Activated T-cell treated with anti-CD3 and anti-CD28 coated beads, Interleukin-2, amount 50 U/mL, for 72 hours (primary cell): Measurements from ENCODE around the gene UACA. TPM values are rescaled to one million over a fixed set of nuclear protein-coding genes. Genes with fewer than 3 reads are reported as not detected.

Experiments used
- ATAC-seq, 2 donors: fragments of 150-1000 bp; cut with Tn5 transposase; replicated peaks in 1 of 2; 2 replicates each; pipeline ENCODE4 v1.10.0; 2021; ENCODE audit warnings: moderate library complexity in 2 of 2, mild to moderate bottlenecking in 1 of 2
- DNase-seq, 2 donors: peaks; one replicate each; pipeline ENCODE4 v3.0.0; 2021 to 2022; ENCODE audit warnings: mixed read lengths in 1 of 2
- H3K27ac Mint-ChIP-seq: one replicate; pipeline ENCODE4 v1.8.0; 2022; ENCODE audit warnings: mild to moderate bottlenecking, moderate library complexity, mixed read lengths
- H3K27me3 Mint-ChIP-seq: one replicate; pipeline ENCODE4 v1.8.0; 2022; ENCODE audit warnings: low read depth, mixed read lengths
- H3K36me3 Mint-ChIP-seq, 2 donors: one replicate each; pipeline ENCODE4 v1.8.0; 2022; ENCODE audit warnings: mixed read lengths in 2 of 2, mild to moderate bottlenecking in 1 of 2; ENCODE audit not compliant: insufficient read depth in 2 of 2
- H3K4me1 Mint-ChIP-seq: one replicate; pipeline ENCODE4 v1.8.0; 2022; ENCODE audit warnings: low read depth, mixed read lengths
- H3K4me3 Mint-ChIP-seq, 2 donors: one replicate each; pipeline ENCODE4 v1.8.0; 2022; ENCODE audit warnings: mild to moderate bottlenecking in 2 of 2, mixed read lengths in 2 of 2, moderate library complexity in 2 of 2
- H3K9me3 Mint-ChIP-seq, 2 donors: one replicate each; pipeline ENCODE4 v1.8.0; 2022; ENCODE audit warnings: mixed read lengths in 2 of 2
- total RNA-seq, 2 donors: library from RNA; stranded (reverse); gene quantifications; one replicate each; pipeline ENCODE4 v1.2.3, GENCODE V29; 2022

Gene UACA
- total RNA-seq, 2 donors from 2014 or later, result 1.9 to 2.0 TPM

GRCh38 chr15:70726753-70727152 lies 36.6 kb downstream of the UACA start:
- no peaks in the 10 kb centered on the region for H3K4me1 Mint-ChIP-seq
- peaks cover 12% of the 10 kb centered on the region for H3K27me3 Mint-ChIP-seq
- no peaks in the 10 kb centered on the region for H3K36me3 Mint-ChIP-seq
- H3K9me3 Mint-ChIP-seq, result no peaks in the 10 kb centered on the region
- H3K27ac Mint-ChIP-seq, result no peak overlapping the region
- DNase-seq (no peak), ATAC-seq (no peak)
- no peak overlapping the region for H3K4me3 Mint-ChIP-seq

GRCh38 chr15:70723927-70724326 lies 39.4 kb downstream of the UACA start:
- ATAC-seq (no peak), DNase-seq (no peak)
- no peak overlapping the region for H3K27ac Mint-ChIP-seq
- no peaks in the 10 kb centered on the region for H3K36me3 Mint-ChIP-seq
- H3K27me3 Mint-ChIP-seq, result peaks cover 12% of the 10 kb centered on the region
- H3K9me3 Mint-ChIP-seq, result no peaks in the 10 kb centered on the region
- H3K4me1 Mint-ChIP-seq, result no peaks in the 10 kb centered on the region
- H3K4me3 Mint-ChIP-seq, result no peak overlapping the region

DNA sequence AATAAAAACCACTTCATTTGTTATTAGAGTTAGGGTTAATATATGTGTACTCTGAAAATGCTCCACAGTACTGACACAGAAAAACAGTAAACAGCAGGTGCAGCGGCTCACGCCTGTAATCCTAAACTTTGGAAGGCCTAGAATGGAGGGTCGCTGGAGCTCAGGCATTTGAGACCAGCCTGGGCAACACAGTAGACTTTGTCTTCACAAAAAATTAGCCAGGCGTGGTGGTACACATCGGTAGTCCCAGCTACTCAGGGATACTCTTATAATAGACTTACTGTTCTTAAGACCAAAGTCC lies 40.3 kb downstream of the UACA start:
- Mint-ChIP-seq H3K4me3 (no peak overlapping the region), H3K36me3 (no peaks in the 10 kb centered on the region), H3K27ac (no peak overlapping the region), H3K27me3 (peaks cover 10% of the 10 kb centered on the region), H3K4me1 (no peaks in the 10 kb centered on the region), H3K9me3 (no peaks in the 10 kb centered on the region)
- DNase-seq, result no peak
- ATAC-seq, result no peak

- peaks cover 6% of the 10 kb centered on the region for H3K27me3 Mint-ChIP-seq
- H3K27ac Mint-ChIP-seq, result no peak overlapping the region
- H3K4me3 Mint-ChIP-seq, result no peak overlapping the region
- no peaks in the 10 kb centered on the region for H3K4me1 Mint-ChIP-seq
- no peak for ATAC-seq
- H3K9me3 Mint-ChIP-seq, result no peaks in the 10 kb centered on the region
- peak in 1 of 2 donors; percentile 1 for DNase-seq
- no peaks in the 10 kb centered on the region for H3K36me3 Mint-ChIP-seq
These were observed 40.9 kb downstream of the UACA start for GRCh38 chr15:70722266-70723121.

DNA sequence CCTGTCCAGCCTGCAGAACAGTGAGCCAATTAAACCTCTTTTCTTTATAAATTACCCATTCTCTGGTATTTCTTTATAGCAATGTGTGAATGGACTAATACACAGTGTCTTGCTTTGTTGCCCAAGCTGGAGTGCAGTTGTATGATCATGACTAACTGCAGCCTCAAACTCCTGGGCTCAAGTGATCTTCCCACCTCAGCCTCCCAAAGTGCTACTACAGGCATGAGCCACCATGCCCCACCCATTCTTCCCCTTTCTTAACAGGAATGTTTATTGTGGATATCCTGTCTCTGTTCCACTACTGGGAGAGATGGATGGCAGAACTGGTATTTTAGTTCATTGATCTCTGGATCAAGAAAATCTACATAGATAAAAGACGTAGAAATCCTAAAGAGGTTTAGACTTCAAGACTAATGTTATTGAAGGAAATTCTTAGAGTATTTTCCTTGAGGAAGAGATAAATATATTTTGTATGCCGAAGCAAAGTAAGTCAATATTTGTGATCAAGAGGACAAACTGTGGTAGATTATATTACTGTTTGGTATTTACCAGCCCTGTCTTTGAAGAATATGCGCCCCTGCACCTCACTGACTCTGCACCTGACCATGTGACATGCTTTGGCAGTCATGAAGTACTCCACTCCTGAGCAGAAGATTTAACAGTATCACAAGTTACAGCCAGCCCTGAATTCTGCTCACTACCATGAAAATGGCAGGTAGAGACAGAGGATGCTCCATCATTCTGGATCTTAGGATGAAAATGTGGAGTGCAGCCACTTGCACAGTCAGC lies 42.9 kb downstream of the UACA start:
- Mint-ChIP-seq H3K4me1 (no peaks in the 10 kb centered on the region), H3K4me3 (no peak overlapping the region), H3K27ac (no peak overlapping the region), H3K27me3 (peaks cover 6% of the 10 kb centered on the region), H3K36me3 (no peaks in the 10 kb centered on the region), H3K9me3 (no peaks in the 10 kb centered on the region)
- ATAC-seq (no peak), DNase-seq (no peak)

DNA sequence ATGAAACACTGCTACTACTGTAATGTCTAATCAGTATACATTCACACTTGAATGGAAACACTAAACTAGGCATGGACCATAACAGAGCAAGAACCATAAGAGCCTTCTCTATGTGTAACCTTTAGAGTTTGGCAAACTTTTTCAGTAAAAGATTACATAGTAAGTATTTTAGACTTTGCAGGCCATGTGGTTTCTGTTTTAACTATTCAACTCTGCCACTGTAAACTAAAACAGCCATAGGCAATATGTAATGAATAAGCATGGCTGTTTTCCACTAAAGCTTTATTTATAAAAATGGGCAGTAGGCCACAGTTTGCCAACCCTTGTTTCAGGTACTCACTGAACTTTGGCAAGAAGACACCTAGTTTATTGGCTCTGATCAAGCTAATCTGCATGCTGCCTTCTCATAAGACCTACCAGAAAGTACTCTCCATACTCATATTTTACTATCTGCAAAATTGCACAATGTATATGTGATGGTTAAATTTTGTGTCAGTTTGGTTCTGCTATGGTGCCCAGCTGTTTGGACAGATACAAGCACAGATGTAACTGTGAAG lies 46.0 kb downstream of the UACA start:
- H3K27ac Mint-ChIP-seq, result no peak overlapping the region
- ATAC-seq (no peak), DNase-seq (no peak)
- no peaks in the 10 kb centered on the region for H3K4me1 Mint-ChIP-seq
- H3K27me3 Mint-ChIP-seq, result peaks cover 4% of the 10 kb centered on the region
- no peaks in the 10 kb centered on the region for H3K9me3 Mint-ChIP-seq
- no peak overlapping the region for H3K4me3 Mint-ChIP-seq
- H3K36me3 Mint-ChIP-seq, result no peaks in the 10 kb centered on the region

DNA sequence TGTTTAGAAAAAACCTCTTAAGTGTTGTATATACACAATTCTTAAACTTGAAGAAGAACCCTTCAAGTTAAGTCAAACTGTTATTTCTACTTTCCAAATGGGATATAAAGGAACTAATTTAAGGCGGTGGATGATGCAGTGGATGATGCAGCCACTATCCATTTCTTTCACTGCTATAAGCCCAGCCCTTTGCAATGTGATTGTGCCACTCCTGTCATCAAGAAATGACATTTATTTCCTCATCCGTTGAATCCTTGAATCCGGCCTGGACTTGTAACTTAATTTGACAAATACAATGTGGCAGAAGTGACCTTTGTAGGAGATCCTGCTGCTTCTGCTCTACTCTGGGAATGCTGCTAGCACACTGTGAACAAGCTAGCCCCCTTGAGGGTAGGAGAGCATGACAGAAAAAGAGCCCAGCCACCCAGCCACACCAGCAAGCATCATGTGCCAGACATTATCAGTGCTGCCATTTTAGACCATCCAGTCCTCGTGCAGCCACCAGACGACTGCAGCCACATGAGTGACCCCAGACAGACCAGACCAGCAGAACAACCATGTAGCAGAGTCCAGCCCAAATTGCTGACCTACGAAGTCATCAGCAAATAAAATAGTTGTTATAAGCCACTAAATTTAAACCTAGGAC lies 47.4 kb downstream of the UACA start:
- DNase-seq (no peak), ATAC-seq (no peak)
- Mint-ChIP-seq H3K27me3 (peaks cover 9% of the 10 kb centered on the region), H3K4me3 (no peak overlapping the region), H3K27ac (no peak overlapping the region), H3K36me3 (no peaks in the 10 kb centered on the region), H3K4me1 (no peaks in the 10 kb centered on the region), H3K9me3 (no peaks in the 10 kb centered on the region)

DNA sequence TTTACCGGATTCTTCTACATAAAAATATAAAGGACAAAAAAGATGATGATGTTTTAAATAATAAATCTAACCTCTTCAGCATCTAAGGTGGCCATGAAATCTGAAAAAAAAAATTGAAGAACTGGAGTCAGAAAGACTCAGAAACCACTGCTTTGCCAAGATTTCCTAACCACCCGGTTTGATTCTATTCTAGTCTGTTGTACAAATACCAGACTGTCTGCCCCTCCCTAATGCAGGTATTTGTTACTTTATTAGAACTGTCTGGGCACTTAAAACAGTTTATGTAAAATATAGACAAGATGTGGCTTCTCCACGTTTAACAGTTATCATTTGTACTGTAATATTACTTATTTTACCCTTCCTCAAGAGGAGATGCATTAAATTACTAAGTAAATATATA lies 48.8 kb downstream of the UACA start:
- Mint-ChIP-seq H3K27me3 (peaks cover 9% of the 10 kb centered on the region), H3K4me1 (no peaks in the 10 kb centered on the region), H3K36me3 (no peaks in the 10 kb centered on the region), H3K9me3 (no peaks in the 10 kb centered on the region), H3K4me3 (no peak overlapping the region), H3K27ac (no peak overlapping the region)
- DNase-seq (no peak), ATAC-seq (no peak)

DNA sequence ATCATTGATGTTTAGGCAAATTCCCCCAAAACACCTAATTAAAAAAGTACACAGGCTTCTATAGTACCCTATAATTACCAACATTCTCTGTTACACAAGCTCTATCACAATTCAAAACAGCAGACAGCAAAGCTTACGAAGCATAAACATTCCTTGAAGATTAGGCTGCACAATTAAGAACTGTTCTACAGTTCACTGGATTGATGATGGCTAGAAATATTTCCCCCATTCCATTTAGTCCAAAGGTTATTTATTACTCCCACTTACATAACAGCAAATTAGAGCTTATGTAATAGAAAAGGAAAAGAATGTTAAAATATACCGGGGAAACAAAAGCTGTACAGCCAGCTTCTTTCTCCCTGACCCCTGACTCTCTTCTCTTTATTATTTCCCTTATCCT lies 49.3 kb downstream of the UACA start:
- DNase-seq (no peak), ATAC-seq (no peak)
- no peak overlapping the region for H3K27ac Mint-ChIP-seq
- no peaks in the 10 kb centered on the region for H3K9me3 Mint-ChIP-seq
- no peaks in the 10 kb centered on the region for H3K36me3 Mint-ChIP-seq
- no peaks in the 10 kb centered on the region for H3K4me1 Mint-ChIP-seq
- H3K4me3 Mint-ChIP-seq, result no peak overlapping the region
- H3K27me3 Mint-ChIP-seq, result peaks cover 9% of the 10 kb centered on the region

GRCh38 chr15:70712271-70712670 lies 51.1 kb downstream of the UACA start:
- no peak overlapping the region for H3K27ac Mint-ChIP-seq
- H3K9me3 Mint-ChIP-seq, result no peaks in the 10 kb centered on the region
- no peaks in the 10 kb centered on the region for H3K36me3 Mint-ChIP-seq
- H3K4me3 Mint-ChIP-seq, result no peak overlapping the region
- ATAC-seq, result no peak
- no peak for DNase-seq
- peaks cover 9% of the 10 kb centered on the region for H3K27me3 Mint-ChIP-seq
- H3K4me1 Mint-ChIP-seq, result no peaks in the 10 kb centered on the region

DNA sequence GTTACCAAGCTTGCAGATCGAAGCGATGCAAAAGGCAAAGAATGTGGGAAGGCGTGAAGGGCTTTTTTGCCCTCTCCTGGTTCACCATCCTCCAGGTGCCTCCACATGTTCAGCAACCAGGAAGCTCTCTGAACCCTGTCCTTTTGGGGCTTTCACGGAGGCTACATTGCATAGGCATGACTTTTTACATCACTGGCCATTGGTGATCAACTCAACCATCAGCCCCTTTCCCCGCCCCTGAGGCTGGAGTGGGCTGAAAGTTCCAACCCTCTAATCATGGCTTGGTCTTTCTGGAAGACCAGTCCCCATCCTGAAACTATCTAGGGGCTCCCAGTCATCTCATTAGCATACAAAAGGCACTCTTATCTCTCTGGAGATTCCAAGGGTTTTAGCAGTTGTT lies 52.6 kb downstream of the UACA start:
- ATAC-seq (no peak), DNase-seq (no peak)
- Mint-ChIP-seq H3K27ac (no peak overlapping the region), H3K36me3 (no peaks in the 10 kb centered on the region), H3K4me3 (no peak overlapping the region), H3K9me3 (no peaks in the 10 kb centered on the region), H3K27me3 (peaks cover 19% of the 10 kb centered on the region), H3K4me1 (no peaks in the 10 kb centered on the region)

DNA sequence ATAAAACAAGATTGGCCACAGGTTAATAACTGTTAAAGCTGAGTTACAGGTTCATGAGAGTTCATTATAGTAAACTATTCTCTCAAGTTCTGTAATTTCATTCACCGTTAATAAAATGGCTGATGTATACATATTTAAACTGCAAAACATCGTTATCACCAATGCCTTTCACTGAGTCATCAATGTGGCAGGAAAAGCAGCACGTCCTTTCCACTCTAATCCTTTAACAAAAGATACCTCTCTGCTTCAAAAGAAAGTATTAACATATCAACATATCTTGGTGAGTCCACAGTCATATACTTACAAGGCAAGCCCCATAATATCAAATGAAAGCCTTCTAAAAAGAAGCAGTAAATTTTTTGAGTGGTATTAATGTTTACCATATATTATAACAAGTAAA lies 54.5 kb downstream of the UACA start:
- H3K4me3 Mint-ChIP-seq, result no peak overlapping the region
- H3K9me3 Mint-ChIP-seq, result no peaks in the 10 kb centered on the region
- ATAC-seq, result no peak

GRCh38 chr15:70707686-70708300 lies 55.6 kb downstream of the UACA start:
- Mint-ChIP-seq H3K27ac (no peak overlapping the region), H3K4me3 (no peak overlapping the region), H3K27me3 (peaks cover 32% of the 10 kb centered on the region), H3K4me1 (no peaks in the 10 kb centered on the region), H3K9me3 (no peaks in the 10 kb centered on the region), H3K36me3 (no peaks in the 10 kb centered on the region)
- no peak for DNase-seq
- no peak for ATAC-seq

More for the DNA sequence above, 54.5 kb downstream of the UACA start:
- DNase-seq, result no peak
- Mint-ChIP-seq H3K27me3 (peaks cover 27% of the 10 kb centered on the region), H3K4me1 (no peaks in the 10 kb centered on the region), H3K36me3 (no peaks in the 10 kb centered on the region), H3K27ac (no peak overlapping the region)
